GM12875 (cell line): ENCODE results near the gene PTEN.
"Not testable (repeated sequence)": the region's sequence is repeated elsewhere in the genome, so short reads cannot be mapped to it uniquely, and the experiment has no call there.

ENCODE experiments used
- H3K4me3 ChIP-seq: one replicate; pipeline ENCODE4 v1.5.1; 2011; ENCODE audit warnings: low read depth, low read length, control low read depth
- CTCF ChIP-seq: IDR thresholded peaks from 2 replicates; pipeline ENCODE4 v1.5.1; 2011; ENCODE audit warnings: low read depth, mild to moderate bottlenecking, control low read depth, inconsistent platforms, low read length, moderate library complexity, borderline replicate concordance; ENCODE audit not compliant: insufficient read depth

PTEN gene

GRCh38 chr10:87867453-87867852, 4.0 kb downstream of the PTEN start:
- H3K4me3 ChIP-seq = peak overlapping the region; percentile 95
- TF ChIP-seq CTCF = no peak

- no peak for TF ChIP-seq CTCF
These were observed 4.9 kb downstream of the PTEN start for GRCh38 chr10:87868277-87868676.

GRCh38 chr10:87869139-87869538, 5.7 kb downstream of the PTEN start:
- not testable (repeated sequence) for H3K4me3 ChIP-seq

More at GRCh38 chr10:87868277-87868676, 4.9 kb downstream of the PTEN start:
- H3K4me3 ChIP-seq = peak overlapping the region; percentile 95

- no peak overlapping the region for H3K4me3 ChIP-seq
- no peak for TF ChIP-seq CTCF
These were observed 6.5 kb downstream of the PTEN start for GRCh38 chr10:87869773-87870551.

- TF ChIP-seq CTCF = no peak
- no peak overlapping the region for H3K4me3 ChIP-seq
These were observed 9.4 kb downstream of the PTEN start for GRCh38 chr10:87872828-87873227.

GRCh38 chr10:87873656-87874055, 10.2 kb downstream of the PTEN start:
- H3K4me3 ChIP-seq = no peak overlapping the region
- TF ChIP-seq CTCF = no peak

GRCh38 chr10:87875929-87876571, 12.6 kb downstream of the PTEN start:
- no peak for TF ChIP-seq CTCF
- no peak overlapping the region for H3K4me3 ChIP-seq
